GM23338 (cell line): Measurements from ENCODE around the gene BICC1.

ENCODE experiments used
- CTCF ChIP-seq, 2 experiments: fragments of 200-600 bp in 1 of 2; sonication (generic) in 1 of 2; conservative IDR thresholded peaks; 2 replicates each; pipeline versions ENCODE4 v1.5.1 to v1.6.1; 2016 to 2017; ENCODE audit warnings: antibody characterized with exemption in 2 of 2, low read depth in 2 of 2, mild to moderate bottlenecking in 2 of 2, moderate library complexity in 1 of 2
- EZH2 ChIP-seq: fragments of 200-600 bp; sonication (generic); IDR thresholded peaks from one replicate; pipeline ENCODE4 v1.8.0; 2017; ENCODE audit warnings: antibody characterized with exemption, mild to moderate bottlenecking, low read depth; ENCODE audit not compliant: unreplicated experiment
- EZH2phosphoT487 ChIP-seq: fragments of 200-600 bp; sonication (generic); IDR thresholded peaks from one replicate; pipeline ENCODE4 v1.8.1; 2018; ENCODE audit warnings: antibody characterized with exemption; ENCODE audit not compliant: unreplicated experiment
- POLR2AphosphoS5 ChIP-seq: IDR thresholded peaks from 2 replicates; pipeline ENCODE4 v1.6.1; 2016; ENCODE audit warnings: antibody characterized with exemption, low read depth

- TF ChIP-seq CTCF (conservative IDR thresholded peaks at IDR 0.05; ENCODE audit: low read depth in 2 of 2) (no peak), EZH2 (no peak), POLR2AphosphoS5 (no peak), EZH2phosphoT487 (no peak)
Observed at GRCh38 chr10:58608826-58609531, 96.3 kb downstream of the BICC1 start.
